Esophagus muscularis mucosa (tissue), 4 donors: ENCODE measurements around the gene KCNJ10. TPM values are rescaled to one million over a fixed set of nuclear protein-coding genes. Genes with fewer than 3 reads are reported as not detected.
A peak's percentile ranks its signal among the peaks of the same experiment; 100 is the strongest.

Experiments
- DNase-seq: peaks from one replicate; pipeline ENCODE4 v3.0.0-alpha.2; 2017; ENCODE audit errors: extremely low spot score
- H3K27ac ChIP-seq, 4 donors: fragments of 200-600 bp; sonication (generic); replicated peaks in 1 of 4; 1 replicate in 3 of 4; 2 replicates in 1 of 4; pipeline ENCODE4 v1.5.1; 2016 to 2019; ENCODE audit warnings: mild to moderate bottlenecking in 1 of 4
- H3K27me3 ChIP-seq, 4 donors: fragments of 200-600 bp; sonication (generic); one replicate each; pipeline versions ENCODE4 v1.5.1 to v1.6.0; 2016 to 2019
- H3K36me3 ChIP-seq, 4 donors: fragments of 200-600 bp; sonication (generic); one replicate each; pipeline ENCODE4 v1.5.1; 2016 to 2019
- H3K4me1 ChIP-seq, 4 donors: fragments of 200-600 bp; sonication (generic); one replicate each; pipeline ENCODE4 v1.5.1; 2016 to 2019
- H3K4me3 ChIP-seq, 4 donors: fragments of 200-600 bp; sonication (generic); 1 replicate in 2 of 4; 2 replicates in 2 of 4; pipeline ENCODE4 v1.5.1; 2016 to 2019; ENCODE audit warnings: mild to moderate bottlenecking in 4 of 4, moderate library complexity in 1 of 4
- H3K9me3 ChIP-seq, 4 donors: fragments of 200-600 bp; sonication (generic); 1 replicate in 3 of 4; 2 replicates in 1 of 4; pipeline ENCODE4 v1.5.1; 2016 to 2019
- EP300 ChIP-seq: sonication (generic); formaldehyde crosslinking; IDR thresholded peaks from one replicate; pipeline ENCODE4 v1.6.1; 2017; ENCODE audit warnings: antibody characterized with exemption
- POLR2A ChIP-seq: fragments of 450-650 bp; IDR thresholded peaks from one replicate; pipeline ENCODE4 v1.6.1; 2017; ENCODE audit warnings: antibody characterized with exemption, moderate library complexity, mild to moderate bottlenecking, low read depth
- POLR2AphosphoS5 ChIP-seq, 2 donors: sonication (generic); formaldehyde crosslinking; IDR thresholded peaks; one replicate each; pipeline ENCODE4 v1.6.1; 2017; ENCODE audit warnings: antibody characterized with exemption in 2 of 2
- WGBS: methylation state at CpG from one replicate; pipeline ENCODE4 v1.1.5; 2018; 5-methylcytosine and 5-hydroxymethylcytosine counted together
- intact Hi-C: fragments of 100-400 bp; cut with DNase I; formaldehyde crosslinking; loops from one replicate; pipeline ENCODE4 v1.15.1; 2023
- total RNA-seq, 4 donors: library from RNA; depleted of rRNA; stranded (reverse); fragments of >200 nt; gene quantifications; one replicate each; pipeline versions ENCODE4 v1.1.0 to v1.2.1, GENCODE V29; 2016
- TF ChIP-seq, protein P1 (sequence below), 3 experiments: fragments of 200-600 bp in 2 of 3; fragments of 450-650 bp in 1 of 3; sonication (generic) in 2 of 3; IDR thresholded peaks; one replicate each; pipeline ENCODE4 v1.5.1; 2017 to 2019; ENCODE audit warnings: antibody characterized with exemption in 3 of 3, mild to moderate bottlenecking in 2 of 3, moderate library complexity in 1 of 3

The KCNJ10 gene
- total RNA-seq, 4 donors from 2014 or later, result 0.06 TPM; not detected in 3

- TF ChIP-seq POLR2AphosphoS5 (IDR thresholded peaks at IDR 0.05) (no peak), POLR2A (no peak), EP300 (no peak)
- TF ChIP-seq, protein P1, sequence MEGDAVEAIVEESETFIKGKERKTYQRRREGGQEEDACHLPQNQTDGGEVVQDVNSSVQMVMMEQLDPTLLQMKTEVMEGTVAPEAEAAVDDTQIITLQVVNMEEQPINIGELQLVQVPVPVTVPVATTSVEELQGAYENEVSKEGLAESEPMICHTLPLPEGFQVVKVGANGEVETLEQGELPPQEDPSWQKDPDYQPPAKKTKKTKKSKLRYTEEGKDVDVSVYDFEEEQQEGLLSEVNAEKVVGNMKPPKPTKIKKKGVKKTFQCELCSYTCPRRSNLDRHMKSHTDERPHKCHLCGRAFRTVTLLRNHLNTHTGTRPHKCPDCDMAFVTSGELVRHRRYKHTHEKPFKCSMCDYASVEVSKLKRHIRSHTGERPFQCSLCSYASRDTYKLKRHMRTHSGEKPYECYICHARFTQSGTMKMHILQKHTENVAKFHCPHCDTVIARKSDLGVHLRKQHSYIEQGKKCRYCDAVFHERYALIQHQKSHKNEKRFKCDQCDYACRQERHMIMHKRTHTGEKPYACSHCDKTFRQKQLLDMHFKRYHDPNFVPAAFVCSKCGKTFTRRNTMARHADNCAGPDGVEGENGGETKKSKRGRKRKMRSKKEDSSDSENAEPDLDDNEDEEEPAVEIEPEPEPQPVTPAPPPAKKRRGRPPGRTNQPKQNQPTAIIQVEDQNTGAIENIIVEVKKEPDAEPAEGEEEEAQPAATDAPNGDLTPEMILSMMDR (IDR thresholded peaks at IDR 0.05), result no peak
- H3K9me3 ChIP-seq, result no peaks in the 10 kb centered on the region
- intact Hi-C loops, result no loop called here
- WGBS, result 99% methylated on average over 6 of the region's 6 CpGs
- no peak overlapping the region for H3K27ac ChIP-seq
- H3K4me1 ChIP-seq, result peaks cover 0 to 10% (median 4%) of the 10 kb centered on the region in 4 donors
- H3K36me3 ChIP-seq, result no peaks in the 10 kb centered on the region
- H3K4me3 ChIP-seq, result no peak overlapping the region
- H3K27me3 ChIP-seq, result no peaks in the 10 kb centered on the region
- DNase-seq, result peak; percentile 75
Observed at GRCh38 chr1:159981351-159982055, 88.5 kb downstream of the KCNJ10 start.

DNA sequence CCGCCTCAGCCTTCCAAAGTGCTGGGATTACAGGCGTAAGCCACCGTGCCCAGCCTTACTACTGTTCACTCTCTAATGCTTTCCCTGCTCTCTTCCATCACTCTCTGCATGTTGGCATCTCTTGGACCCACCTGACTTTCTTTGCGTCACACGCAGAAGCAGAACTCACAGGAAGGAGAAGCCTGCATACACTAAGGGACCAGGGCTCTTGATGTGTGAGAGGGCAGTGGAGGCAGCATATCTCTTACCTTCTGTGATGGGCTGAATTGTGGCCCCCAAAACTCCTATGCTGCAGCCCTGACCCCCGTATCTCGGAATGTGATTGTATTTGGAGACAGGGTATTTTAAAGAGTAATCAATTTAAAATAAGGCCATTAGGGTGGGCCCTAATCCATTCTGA is 89.2 kb downstream of the KCNJ10 start:
- Histone ChIP-seq H3K4me1 (peaks cover 0 to 10% (median 4%) of the 10 kb centered on the region in 4 donors), H3K4me3 (no peak overlapping the region), H3K27ac (no peak overlapping the region), H3K9me3 (no peaks in the 10 kb centered on the region), H3K27me3 (no peaks in the 10 kb centered on the region), H3K36me3 (no peaks in the 10 kb centered on the region)
- peak; percentile 82 for DNase-seq
- TF ChIP-seq POLR2AphosphoS5 (IDR thresholded peaks at IDR 0.05) (no peak), EP300 (no peak), POLR2A (no peak)
- TF ChIP-seq, protein P1 (IDR thresholded peaks at IDR 0.05), result no peak
- 95% methylated on average over 7 of the region's 7 CpGs for WGBS
- intact Hi-C loops, result no loop called here

DNA sequence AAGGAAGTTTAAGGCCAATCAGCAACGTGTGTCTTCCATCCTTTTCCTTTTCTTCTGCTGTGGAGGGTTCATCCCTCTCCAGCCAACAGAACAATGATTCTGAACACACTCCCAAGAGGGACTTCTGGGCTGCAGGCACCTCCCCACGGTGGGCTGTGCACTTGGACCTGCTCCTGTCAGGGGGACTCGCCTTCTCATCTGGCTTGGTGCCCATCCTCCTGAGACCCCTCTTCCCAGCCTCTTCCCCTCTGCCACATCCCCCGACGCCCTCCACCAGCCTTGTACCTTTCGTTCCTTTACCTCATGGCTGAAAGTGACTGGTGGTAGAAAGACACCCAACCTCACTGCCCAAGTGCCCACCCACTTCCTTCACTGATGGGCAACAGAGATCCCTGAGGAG is 89.9 kb downstream of the KCNJ10 start:
- no peak overlapping the region for H3K4me3 ChIP-seq
- DNase-seq, result peak; percentile 45
- H3K27ac ChIP-seq, result no peak overlapping the region
- no peaks in the 10 kb centered on the region for H3K9me3 ChIP-seq
- intact Hi-C loops, result no loop called here
- no peak for TF ChIP-seq POLR2AphosphoS5 (IDR thresholded peaks at IDR 0.05)
- TF ChIP-seq, protein P1 (IDR thresholded peaks at IDR 0.05), result no peak
- no peak for TF ChIP-seq EP300
- no peak for TF ChIP-seq POLR2A
- peaks cover 0 to 10% (median 4%) of the 10 kb centered on the region in 4 donors for H3K4me1 ChIP-seq
- no peaks in the 10 kb centered on the region for H3K36me3 ChIP-seq
- WGBS, result 60% methylated on average over 6 of the region's 6 CpGs
- H3K27me3 ChIP-seq, result no peaks in the 10 kb centered on the region

- Histone ChIP-seq H3K36me3 (no peaks in the 10 kb centered on the region), H3K9me3 (no peaks in the 10 kb centered on the region), H3K27me3 (no peaks in the 10 kb centered on the region), H3K27ac (no peak overlapping the region), H3K4me3 (no peak overlapping the region), H3K4me1 (peaks cover 0 to 10% (median 4%) of the 10 kb centered on the region in 4 donors)
- intact Hi-C loops, result no loop called here
- WGBS, result 47% methylated on average over 3 of the region's 3 CpGs
- TF ChIP-seq POLR2A (no peak), POLR2AphosphoS5 (IDR thresholded peaks at IDR 0.05) (no peak), EP300 (no peak)
- TF ChIP-seq, protein P1 (IDR thresholded peaks at IDR 0.05), result no peak
- DNase-seq, result no peak
Observed at GRCh38 chr1:159979257-159979656, 90.7 kb downstream of the KCNJ10 start.

DNA sequence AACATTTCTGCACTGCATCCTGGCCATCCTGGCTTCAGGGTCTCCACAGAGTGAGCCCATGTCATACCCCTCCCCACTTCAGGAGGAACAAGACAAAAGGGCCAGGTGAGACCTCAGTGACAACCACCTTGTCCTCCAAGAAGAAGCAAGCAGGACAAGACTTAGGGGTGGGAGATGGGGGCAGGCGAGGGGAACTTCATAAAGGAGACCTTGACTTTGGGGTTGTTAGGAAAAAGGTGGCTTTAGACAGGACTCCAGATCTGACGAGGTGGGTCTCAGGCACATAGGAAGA is 91.9 kb downstream of the KCNJ10 start:
- H3K9me3 ChIP-seq, result no peaks in the 10 kb centered on the region
- no peak overlapping the region for H3K4me3 ChIP-seq
- no peak for DNase-seq
- TF ChIP-seq POLR2AphosphoS5 (IDR thresholded peaks at IDR 0.05) (no peak), POLR2A (no peak), EP300 (no peak)
- TF ChIP-seq, protein P1 (IDR thresholded peaks at IDR 0.05), result no peak
- peaks cover 0 to 10% (median 4%) of the 10 kb centered on the region in 4 donors for H3K4me1 ChIP-seq
- peaks cover 0 to 8% (median 0%) of the 10 kb centered on the region in 4 donors for H3K27me3 ChIP-seq
- intact Hi-C loops, result no loop called here
- 94% methylated on average over 2 of the region's 2 CpGs for WGBS
- no peaks in the 10 kb centered on the region for H3K36me3 ChIP-seq
- H3K27ac ChIP-seq, result no peak overlapping the region
